ENCODE results near the gene ARHGAP18.

- TF ChIP-seq, protein P1, sequence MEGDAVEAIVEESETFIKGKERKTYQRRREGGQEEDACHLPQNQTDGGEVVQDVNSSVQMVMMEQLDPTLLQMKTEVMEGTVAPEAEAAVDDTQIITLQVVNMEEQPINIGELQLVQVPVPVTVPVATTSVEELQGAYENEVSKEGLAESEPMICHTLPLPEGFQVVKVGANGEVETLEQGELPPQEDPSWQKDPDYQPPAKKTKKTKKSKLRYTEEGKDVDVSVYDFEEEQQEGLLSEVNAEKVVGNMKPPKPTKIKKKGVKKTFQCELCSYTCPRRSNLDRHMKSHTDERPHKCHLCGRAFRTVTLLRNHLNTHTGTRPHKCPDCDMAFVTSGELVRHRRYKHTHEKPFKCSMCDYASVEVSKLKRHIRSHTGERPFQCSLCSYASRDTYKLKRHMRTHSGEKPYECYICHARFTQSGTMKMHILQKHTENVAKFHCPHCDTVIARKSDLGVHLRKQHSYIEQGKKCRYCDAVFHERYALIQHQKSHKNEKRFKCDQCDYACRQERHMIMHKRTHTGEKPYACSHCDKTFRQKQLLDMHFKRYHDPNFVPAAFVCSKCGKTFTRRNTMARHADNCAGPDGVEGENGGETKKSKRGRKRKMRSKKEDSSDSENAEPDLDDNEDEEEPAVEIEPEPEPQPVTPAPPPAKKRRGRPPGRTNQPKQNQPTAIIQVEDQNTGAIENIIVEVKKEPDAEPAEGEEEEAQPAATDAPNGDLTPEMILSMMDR (IDR thresholded peaks at IDR 0.05; ENCODE audit: low read length) = no peak
- TF ChIP-seq EZH2phosphoT487 (IDR thresholded peaks at IDR 0.05; ENCODE audit: low read length) (no peak), EZH2 (optimal IDR thresholded peaks at IDR 0.05; ENCODE audit: low read depth, low read length) (no peak)
Measured at GRCh38 chr6:129753422-129753821, 43.4 kb upstream of the ARHGAP18 start.
